ENCODE measurements around the gene EPB41L1.

EPB41L1 gene

GRCh38 chr20:36196676-36197075 is 42.1 kb downstream of the EPB41L1 start:
- DNase-seq (ENCODE audit: low spot score): no peak

GRCh38 chr20:36197271-36197670 is 42.7 kb downstream of the EPB41L1 start:
- no peak for DNase-seq (ENCODE audit: low spot score)

- DNase-seq (ENCODE audit: low spot score): peak; percentile 75
These were observed 45.1 kb downstream of the EPB41L1 start for GRCh38 chr20:36199345-36200257.

GRCh38 chr20:36200451-36200850 is 45.9 kb downstream of the EPB41L1 start:
- no peak for DNase-seq (ENCODE audit: low spot score)

DNA sequence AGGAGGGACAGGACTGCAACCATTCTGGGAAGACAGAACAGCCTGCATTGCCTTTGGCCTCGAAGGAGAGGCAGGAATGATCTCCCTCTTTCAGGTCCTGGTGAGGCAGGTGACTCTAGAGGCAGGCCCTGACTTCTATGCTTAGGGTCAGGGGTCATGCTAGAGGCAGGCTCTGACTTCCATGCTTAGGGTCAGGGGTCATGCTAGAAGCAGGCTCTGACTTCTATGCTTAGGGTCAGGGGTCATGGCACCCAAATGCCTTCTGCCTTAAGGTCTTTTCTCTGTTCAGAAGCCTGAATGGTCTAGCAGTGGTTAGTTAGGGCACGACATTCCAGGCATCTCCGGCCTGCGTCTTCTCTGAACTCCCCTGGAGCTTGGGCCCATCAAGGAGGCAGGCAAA is 46.7 kb downstream of the EPB41L1 start:
- no peak for DNase-seq (ENCODE audit: low spot score)

DNA sequence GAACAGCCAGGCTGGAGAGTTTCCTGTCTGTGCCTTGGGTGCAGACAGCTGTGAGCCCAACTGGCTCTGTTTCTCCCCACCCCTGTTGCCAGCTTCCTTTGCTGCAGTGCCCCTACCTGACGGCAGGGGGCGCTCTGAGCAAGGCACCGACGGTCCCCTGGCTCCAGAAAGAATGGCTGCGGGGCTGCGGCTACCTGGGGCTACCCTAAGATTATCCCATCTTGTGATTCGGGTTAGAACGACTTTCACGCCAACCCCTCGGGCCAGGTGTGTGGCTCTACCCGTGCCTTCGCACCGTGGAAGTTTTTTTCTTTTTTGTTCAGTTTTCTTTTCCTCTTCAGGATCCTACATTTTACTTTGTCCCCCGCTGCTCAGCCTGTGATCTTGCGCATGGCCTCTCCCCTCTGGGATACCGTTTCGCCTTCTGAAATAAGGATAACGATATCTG is 48.4 kb downstream of the EPB41L1 start:
- DNase-seq (ENCODE audit: low spot score): peak; percentile 78

DNA sequence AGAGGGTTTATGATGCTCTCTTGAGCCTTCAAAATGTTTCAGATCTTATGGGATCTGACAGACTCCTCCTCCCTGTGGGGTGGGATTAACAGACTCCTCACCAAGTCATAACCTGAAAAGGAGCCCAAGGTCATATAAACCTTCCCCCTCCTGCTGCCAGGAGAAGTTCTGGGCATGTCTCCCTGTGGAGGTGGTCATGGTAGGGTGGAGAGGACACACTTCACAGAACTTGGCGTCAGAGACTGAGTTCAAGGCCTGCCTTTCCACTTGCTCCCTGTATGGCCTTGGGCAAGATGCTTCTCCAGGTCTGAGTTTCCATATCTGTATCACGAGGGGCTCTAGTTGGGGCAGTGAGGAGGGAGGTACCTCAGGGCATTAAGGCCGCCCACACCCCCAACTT is 49.3 kb downstream of the EPB41L1 start:
- DNase-seq (ENCODE audit: low spot score): no peak

- no peak for DNase-seq (ENCODE audit: low spot score)
These were observed 50.5 kb downstream of the EPB41L1 start for GRCh38 chr20:36205026-36205425.

GRCh38 chr20:36206068-36206467 is 51.5 kb downstream of the EPB41L1 start:
- DNase-seq (ENCODE audit: low spot score): no peak

DNA sequence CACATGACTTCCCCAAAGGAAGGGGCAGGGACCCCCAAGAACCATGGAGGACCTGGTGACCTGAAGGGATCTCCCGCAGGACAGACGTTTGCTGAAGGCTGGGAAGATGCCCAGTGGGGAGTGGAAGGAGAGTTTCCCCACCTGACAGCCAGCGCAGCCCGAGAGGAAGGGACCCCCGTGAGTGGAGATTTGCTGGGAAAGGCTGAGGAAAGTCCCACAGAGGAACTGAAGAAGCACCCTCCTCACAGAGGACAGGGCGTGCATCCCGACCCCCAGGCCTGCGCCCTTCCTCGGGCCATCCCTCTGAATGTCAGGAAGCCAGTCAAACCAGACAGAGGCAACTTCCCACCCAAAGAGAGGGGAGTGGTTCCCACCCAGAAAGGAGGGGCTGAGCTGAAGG is 52.1 kb downstream of the EPB41L1 start:
- DNase-seq (ENCODE audit: low spot score): no peak

DNA sequence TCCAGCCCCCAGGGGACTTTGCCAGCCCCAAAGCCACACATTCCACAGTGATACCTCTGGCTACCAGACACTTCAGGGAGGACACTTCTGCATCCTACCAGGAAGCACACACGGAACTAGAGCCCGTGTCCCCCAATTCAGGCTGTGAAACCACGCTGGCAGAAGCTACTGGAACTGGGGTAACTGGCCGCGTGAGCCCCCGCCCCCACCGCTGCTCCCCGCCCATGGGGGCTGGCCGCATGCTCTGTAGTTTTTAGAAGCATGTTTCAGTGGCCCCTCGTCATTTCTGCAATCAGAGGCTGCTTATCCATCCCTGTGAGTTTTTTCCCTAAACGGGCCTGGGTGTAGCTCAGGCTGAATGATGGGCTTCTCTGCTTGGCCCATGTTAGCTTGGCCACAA is 53.1 kb downstream of the EPB41L1 start:
- DNase-seq (ENCODE audit: low spot score): no peak

DNA sequence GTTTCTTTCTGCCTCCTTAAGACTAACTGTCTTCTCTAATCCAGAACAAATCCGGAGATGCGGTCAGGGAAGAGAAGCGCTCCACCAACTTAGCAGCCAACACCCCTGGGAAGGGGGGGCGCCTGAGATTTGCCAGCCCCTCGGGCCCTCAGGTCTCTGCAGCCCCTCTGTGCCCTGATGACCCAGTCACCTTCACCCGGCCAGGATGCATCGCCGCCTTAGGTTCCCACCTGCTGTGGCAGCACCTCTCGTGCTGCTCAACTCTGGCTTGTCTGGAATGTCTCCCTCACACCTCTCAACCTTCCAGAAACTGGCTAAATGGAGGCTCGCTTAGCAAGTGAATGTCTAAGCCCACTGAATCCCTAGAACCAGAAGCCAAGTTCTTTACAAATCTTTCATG is 53.7 kb downstream of the EPB41L1 start:
- DNase-seq (ENCODE audit: low spot score): no peak

GRCh38 chr20:36210436-36211021 is 56.0 kb downstream of the EPB41L1 start:
- no peak for DNase-seq (ENCODE audit: low spot score)

- no peak for DNase-seq (ENCODE audit: low spot score)
These were observed 58.8 kb downstream of the EPB41L1 start for GRCh38 chr20:36213362-36213761.

DNA sequence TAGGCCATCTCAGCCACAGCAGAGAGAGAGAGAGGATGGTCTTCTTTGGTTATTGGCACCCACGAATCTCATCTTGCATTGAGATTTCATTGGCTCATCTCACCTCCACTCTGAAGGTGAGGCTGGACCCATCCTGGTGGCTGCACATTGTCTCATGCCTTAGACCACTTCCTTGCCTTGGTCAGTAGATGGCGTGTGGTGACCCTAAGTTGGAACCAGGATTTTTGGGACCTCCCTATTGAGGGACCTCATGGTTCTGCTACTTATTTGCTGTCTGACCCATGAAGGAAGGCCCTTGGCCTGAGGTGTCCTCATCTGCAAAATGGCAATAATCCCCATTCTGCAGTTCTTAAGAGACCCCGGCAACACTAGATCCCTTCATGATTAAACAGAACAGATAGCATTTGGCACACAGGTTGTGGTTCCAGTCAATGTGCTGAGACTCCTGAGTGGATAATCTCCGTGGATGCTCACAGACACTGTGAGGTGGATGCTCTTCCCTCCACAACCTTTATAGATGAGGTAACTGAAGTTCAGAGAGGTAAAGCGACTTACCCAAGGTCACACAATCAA is 60.2 kb downstream of the EPB41L1 start:
- DNase-seq (ENCODE audit: low spot score): no peak

DNA sequence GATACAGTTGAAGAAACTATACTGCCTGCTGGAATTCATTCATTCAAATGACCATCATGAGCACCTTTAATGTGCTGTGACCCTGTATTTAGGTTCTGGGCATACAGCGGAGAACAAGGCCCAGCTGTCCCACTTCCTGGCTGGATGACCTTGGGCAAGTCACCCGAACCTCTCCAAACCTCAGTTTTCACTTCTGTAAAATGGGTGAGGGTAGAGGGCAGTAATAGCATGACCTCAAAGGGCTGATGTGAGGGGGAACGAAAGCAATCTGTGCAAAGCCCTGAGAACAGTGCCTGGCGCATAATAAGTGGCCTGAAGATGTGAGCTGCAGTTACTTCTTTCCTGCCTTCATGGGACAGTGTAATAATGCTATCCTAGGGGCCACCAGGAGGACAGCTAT is 61.2 kb downstream of the EPB41L1 start:
- no peak for DNase-seq (ENCODE audit: low spot score)

DNA sequence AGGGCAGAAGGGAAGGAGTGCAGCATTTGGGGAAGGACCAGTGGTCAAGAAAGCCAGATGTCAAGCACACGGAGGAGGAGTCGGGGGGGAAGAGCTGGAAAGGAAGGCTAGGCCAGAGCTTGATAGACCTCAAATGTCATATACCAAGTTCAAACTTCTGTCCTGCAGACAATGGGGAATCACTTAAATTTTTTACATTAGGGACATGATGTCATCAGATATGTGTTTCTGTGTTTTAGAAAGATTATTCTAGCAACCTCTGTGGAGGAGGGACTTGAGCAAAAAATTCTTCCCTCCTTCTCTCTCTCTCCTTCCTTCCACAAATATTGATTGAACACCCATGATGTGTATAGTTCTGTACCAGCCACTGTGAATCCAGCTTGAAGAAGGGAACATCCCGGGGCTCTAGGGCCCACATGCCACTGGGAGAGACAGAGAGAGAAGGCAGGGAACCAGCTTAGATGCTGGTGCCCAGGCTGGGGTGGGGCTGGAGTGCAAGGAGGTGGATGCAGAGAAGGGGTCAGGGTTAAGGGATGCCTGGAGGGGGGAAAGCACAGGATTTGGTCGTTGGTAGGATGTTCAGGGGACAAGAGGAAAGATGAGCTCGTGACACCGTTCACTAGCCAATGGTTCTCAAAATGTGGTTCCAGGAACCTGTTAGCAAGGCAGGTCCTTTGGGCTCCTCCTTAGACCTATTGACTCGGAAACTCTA is 61.9 kb downstream of the EPB41L1 start:
- no peak for DNase-seq (ENCODE audit: low spot score)

DNA sequence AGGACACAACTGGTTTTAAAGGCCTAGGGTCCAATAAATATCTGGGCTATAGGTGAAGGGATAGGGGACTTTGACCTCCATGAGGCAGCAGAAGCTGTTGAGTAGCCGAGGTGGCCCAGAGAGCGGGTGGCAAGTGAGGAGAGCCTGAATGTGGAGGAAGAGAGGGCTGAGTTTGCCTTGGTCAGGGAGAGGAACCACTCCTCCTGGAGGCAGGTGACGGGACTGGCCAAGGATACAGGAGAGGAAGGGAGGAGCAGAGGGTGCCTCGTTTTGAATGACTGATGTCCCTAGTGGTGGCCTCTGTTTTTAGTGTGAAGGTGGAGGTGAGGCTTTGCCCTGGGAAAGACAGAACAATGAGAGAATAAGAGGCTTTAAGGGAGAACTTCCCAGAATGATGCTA is 62.7 kb downstream of the EPB41L1 start:
- DNase-seq (ENCODE audit: low spot score): no peak

DNA sequence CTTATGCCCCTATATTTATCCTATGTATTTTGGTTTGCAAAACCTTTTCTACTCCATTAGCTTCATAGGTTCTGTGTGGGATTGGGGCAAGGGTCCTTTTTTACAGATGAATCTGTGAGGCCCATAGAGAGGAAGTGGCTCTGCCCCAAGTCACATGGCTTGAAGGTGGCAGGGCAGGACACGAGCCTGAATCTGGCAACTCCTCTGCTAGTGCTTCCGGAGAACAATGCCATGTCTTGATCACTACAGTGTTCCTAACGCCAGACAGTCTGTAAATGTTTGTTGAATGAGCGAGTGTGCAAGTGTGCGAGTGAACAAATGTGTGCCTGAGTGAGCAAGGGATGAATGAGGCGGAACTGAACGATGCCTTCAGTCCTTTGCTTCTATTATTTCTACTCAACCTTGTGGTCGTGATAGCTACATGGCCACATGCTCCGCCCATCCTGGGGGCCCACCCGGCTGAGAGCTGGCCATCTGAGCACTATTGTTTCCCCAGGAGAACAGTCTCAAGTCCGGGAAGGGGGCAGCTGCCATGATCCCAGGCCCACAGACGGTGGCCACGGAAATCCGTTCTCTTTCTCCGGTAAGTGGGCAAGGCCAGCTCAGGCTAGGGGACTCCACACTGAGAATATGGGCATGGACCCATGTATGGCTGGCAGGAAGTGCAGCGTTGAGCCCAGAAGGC is 64.0 kb downstream of the EPB41L1 start:
- no peak for DNase-seq (ENCODE audit: low spot score)

GRCh38 chr20:36219671-36220220 is 65.2 kb downstream of the EPB41L1 start:
- no peak for DNase-seq (ENCODE audit: low spot score)

GRCh38 chr20:36225666-36226065 is 71.1 kb downstream of the EPB41L1 start:
- DNase-seq (ENCODE audit: low spot score): no peak

DNA sequence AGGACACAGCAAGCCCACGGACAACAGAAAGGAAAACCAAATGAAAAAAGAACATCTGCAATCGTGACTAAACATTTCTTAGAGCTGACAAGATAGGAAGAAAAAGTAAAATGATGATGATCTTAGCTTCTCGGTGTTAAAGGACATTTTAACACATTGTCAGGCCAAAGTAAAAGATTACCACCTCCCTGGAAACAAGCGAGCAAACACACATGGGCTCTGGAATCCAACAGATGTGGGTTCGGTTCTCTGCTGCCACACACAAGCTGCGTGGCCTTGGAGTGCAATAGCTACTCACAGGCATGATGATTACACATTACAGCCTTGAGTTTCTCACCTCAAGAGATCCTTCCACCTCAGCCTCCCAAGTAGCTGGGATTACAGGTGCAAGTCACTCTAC is 74.2 kb downstream of the EPB41L1 start:
- DNase-seq (ENCODE audit: low spot score): no peak

Data from CD4-positive, alpha-beta T cell treated with Interleukin-2 at 100 ng/mL for 4 hours (primary cell).